Loucy (cell line): ENCODE measurements around the gene MRPS18B.

Source experiments
- H2AFZ ChIP-seq: fragments of 200-600 bp; sonication (generic); 2 replicates; pipeline ENCODE4 v1.6.0; 2016; ENCODE audit warnings: antibody characterized with exemption, mild to moderate bottlenecking, low read length, moderate library complexity
- H3F3A ChIP-seq: fragments of 200-600 bp; 2 replicates; pipeline ENCODE4 v1.6.0; 2016; ENCODE audit warnings: antibody characterized with exemption, low read depth, mild to moderate bottlenecking
- H3K27me3 ChIP-seq: fragments of 200-600 bp; sonication (generic); 2 replicates; pipeline ENCODE4 v1.6.1; 2014; ENCODE audit warnings: low read length, mild to moderate bottlenecking; ENCODE audit not compliant: insufficient read depth, poor library complexity, severe bottlenecking
- H3K36me3 ChIP-seq: fragments of 200-600 bp; sonication (generic); 2 replicates; pipeline ENCODE4 v1.6.1; 2016; ENCODE audit warnings: low read length; ENCODE audit not compliant: insufficient read depth
- H3K4me1 ChIP-seq: fragments of 200-600 bp; sonication (generic); 2 replicates; pipeline ENCODE4 v1.5.1; 2014; ENCODE audit warnings: low read length, mild to moderate bottlenecking; ENCODE audit not compliant: insufficient read depth, poor library complexity, severe bottlenecking
- H3K4me2 ChIP-seq: fragments of 200-600 bp; sonication (generic); 2 replicates; pipeline ENCODE4 v1.6.0; 2014; ENCODE audit warnings: antibody characterized with exemption, low read length, low read depth, mild to moderate bottlenecking; ENCODE audit not compliant: poor library complexity, severe bottlenecking
- H3K4me3 ChIP-seq: fragments of 200-600 bp; sonication (generic); 2 replicates; pipeline ENCODE4 v1.5.1; 2014; ENCODE audit warnings: low read length, mild to moderate bottlenecking, mixed read lengths; ENCODE audit not compliant: poor library complexity, severe bottlenecking
- H3K79me2 ChIP-seq: fragments of 200-600 bp; sonication (generic); 2 replicates; pipeline ENCODE4 v1.6.1; 2014; ENCODE audit warnings: low read length; ENCODE audit not compliant: insufficient read depth
- H3K9ac ChIP-seq: fragments of 200-600 bp; sonication (generic); 2 replicates; pipeline ENCODE4 v1.6.0; 2014; ENCODE audit warnings: mild to moderate bottlenecking, low read depth, low read length, moderate library complexity; ENCODE audit not compliant: poor library complexity, severe bottlenecking
- H3K9me2 ChIP-seq: fragments of 200-600 bp; sonication (generic); replicated peaks from 2 replicates; pipeline ENCODE4 v1.6.1; 2016; ENCODE audit warnings: low read depth, low read length, mixed read lengths
- H3K9me3 ChIP-seq: fragments of 200-600 bp; sonication (generic); 2 replicates; pipeline ENCODE4 v1.6.1; 2014; ENCODE audit warnings: mild to moderate bottlenecking, antibody characterized with exemption, low read length, low read depth; ENCODE audit not compliant: insufficient read depth
- H4K20me1 ChIP-seq: fragments of 200-600 bp; sonication (generic); 2 replicates; pipeline ENCODE4 v1.6.0; 2014; ENCODE audit warnings: antibody characterized with exemption, low read length, mild to moderate bottlenecking; ENCODE audit not compliant: insufficient read depth, poor library complexity, severe bottlenecking
- CTCF ChIP-seq: fragments of 200-600 bp; sonication (generic); conservative IDR thresholded peaks from 2 replicates; pipeline ENCODE4 v1.5.1; 2014; ENCODE audit warnings: mild to moderate bottlenecking, antibody characterized with exemption, low read length
- EZH2phosphoT487 ChIP-seq: fragments of 200-600 bp; IDR thresholded peaks from 2 replicates; pipeline ENCODE4 v1.6.1; 2018; ENCODE audit warnings: antibody characterized with exemption, mild to moderate bottlenecking, moderate library complexity, borderline replicate concordance

Gene MRPS18B

DNA sequence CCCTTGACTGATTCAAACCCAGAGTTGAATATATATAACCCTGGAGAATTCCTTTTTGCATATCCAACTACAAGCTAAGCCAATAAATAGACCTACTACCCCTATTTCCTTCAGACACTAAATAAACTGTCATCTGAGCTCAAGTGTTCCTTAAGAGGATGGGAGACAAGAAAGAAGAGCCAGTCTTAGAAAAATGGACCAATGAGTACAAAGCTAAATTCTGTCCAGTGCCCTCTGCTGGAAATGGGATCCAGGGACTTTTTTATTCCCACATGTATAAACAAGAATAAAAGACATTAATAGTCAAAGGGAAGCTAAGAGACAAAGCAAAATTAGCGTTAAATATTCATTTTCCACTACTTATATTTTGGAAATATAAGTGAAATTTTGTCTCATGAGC is 5.4 kb upstream of the MRPS18B start:
- H3K79me2 ChIP-seq: peaks cover 54% of the 10 kb centered on the region
- no peak overlapping the region for H3K4me3 ChIP-seq
- H3K9ac ChIP-seq: no peak overlapping the region
- peaks cover 61% of the 10 kb centered on the region for H4K20me1 ChIP-seq
- peaks cover 15% of the 10 kb centered on the region; the same call in 1 of the 2 replicates for H3F3A ChIP-seq
- no peaks in the 10 kb centered on the region for H3K9me3 ChIP-seq
- H3K36me3 ChIP-seq: peaks cover 18% of the 10 kb centered on the region
- TF ChIP-seq EZH2phosphoT487 (no peak), CTCF (peak; percentile 52)
- H3K4me1 ChIP-seq: peaks cover 21% of the 10 kb centered on the region
- no peaks in the 10 kb centered on the region for H3K9me2 ChIP-seq
- H3K27me3 ChIP-seq: peaks cover 19% of the 10 kb centered on the region
- no peak overlapping the region for H2AFZ ChIP-seq
- no peak overlapping the region for H3K4me2 ChIP-seq

GRCh38 chr6:30612687-30613248 is 4.9 kb upstream of the MRPS18B start:
- peaks cover 18% of the 10 kb centered on the region for H3K36me3 ChIP-seq

GRCh38 chr6:30613251-30614043 is 4.2 kb upstream of the MRPS18B start:
- Histone ChIP-seq H2AFZ (no peak overlapping the region), H3K79me2 (peaks cover 62% of the 10 kb centered on the region), H4K20me1 (peaks cover 58% of the 10 kb centered on the region), H3K9me2 (no peaks in the 10 kb centered on the region), H3K9me3 (no peaks in the 10 kb centered on the region), H3F3A (peaks cover 12% of the 10 kb centered on the region; the same call in 1 of the 2 replicates), H3K4me3 (peak overlapping the region; percentile 83), H3K4me2 (peak overlapping the region; percentile 83), H3K4me1 (peaks cover 26% of the 10 kb centered on the region), H3K27me3 (peaks cover 19% of the 10 kb centered on the region), H3K36me3 (peaks cover 18% of the 10 kb centered on the region), H3K9ac (peak overlapping the region; percentile 98)
- TF ChIP-seq EZH2phosphoT487: no peak
- no peak for TF ChIP-seq CTCF

More at GRCh38 chr6:30612687-30613248, 4.9 kb upstream of the MRPS18B start:
- Histone ChIP-seq H3K4me3 (no peak overlapping the region), H3K9me2 (no peaks in the 10 kb centered on the region), H3F3A (peaks cover 12% of the 10 kb centered on the region; the same call in 1 of the 2 replicates), H4K20me1 (peaks cover 58% of the 10 kb centered on the region), H3K9me3 (no peaks in the 10 kb centered on the region), H3K9ac (no peak overlapping the region), H3K27me3 (peaks cover 19% of the 10 kb centered on the region), H3K4me1 (peaks cover 21% of the 10 kb centered on the region), H3K79me2 (peaks cover 56% of the 10 kb centered on the region), H3K4me2 (peak overlapping the region; percentile 83), H2AFZ (no peak overlapping the region)
- TF ChIP-seq CTCF (no peak), EZH2phosphoT487 (no peak)
